ENCODE results near the gene IFI27.

The IFI27 gene

DNA sequence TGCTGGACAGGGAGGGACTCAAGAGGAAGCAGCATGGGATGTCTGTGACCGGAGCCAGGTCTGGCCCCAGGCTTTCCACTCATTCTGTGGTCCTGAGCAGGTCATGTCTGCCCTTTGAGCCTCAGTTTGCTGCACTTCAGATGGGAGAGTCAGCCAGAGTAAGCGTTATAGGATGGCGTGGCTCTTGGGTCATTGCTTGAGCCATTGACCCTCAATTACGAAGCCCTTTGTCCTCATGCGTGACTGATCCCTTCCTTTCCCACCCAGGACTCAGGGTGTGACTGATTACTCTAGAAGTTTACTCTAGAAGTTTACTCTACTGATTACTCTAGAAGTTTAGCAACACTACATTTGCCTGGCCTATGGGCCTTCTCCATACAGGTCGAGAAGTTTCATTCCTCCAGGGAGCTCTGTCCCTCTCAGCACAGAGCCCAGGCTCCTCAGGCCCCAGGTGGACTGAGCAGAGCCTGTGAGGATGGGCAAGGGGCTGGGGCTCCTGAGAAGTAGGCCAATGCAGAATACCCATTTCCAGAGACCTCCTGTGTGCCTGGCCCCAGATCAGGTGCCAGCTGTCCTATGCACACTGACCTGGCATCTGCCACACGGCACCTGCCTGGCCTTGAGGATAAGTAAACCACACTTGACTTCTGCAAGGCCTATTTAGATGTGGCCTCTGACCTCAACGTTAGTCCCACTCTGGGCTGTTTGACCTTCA, 7.6 kb upstream of the IFI27 start:
- no peak for DNase-seq (ENCODE audit: low spot score)
- no peak for FAIRE-seq

DNA sequence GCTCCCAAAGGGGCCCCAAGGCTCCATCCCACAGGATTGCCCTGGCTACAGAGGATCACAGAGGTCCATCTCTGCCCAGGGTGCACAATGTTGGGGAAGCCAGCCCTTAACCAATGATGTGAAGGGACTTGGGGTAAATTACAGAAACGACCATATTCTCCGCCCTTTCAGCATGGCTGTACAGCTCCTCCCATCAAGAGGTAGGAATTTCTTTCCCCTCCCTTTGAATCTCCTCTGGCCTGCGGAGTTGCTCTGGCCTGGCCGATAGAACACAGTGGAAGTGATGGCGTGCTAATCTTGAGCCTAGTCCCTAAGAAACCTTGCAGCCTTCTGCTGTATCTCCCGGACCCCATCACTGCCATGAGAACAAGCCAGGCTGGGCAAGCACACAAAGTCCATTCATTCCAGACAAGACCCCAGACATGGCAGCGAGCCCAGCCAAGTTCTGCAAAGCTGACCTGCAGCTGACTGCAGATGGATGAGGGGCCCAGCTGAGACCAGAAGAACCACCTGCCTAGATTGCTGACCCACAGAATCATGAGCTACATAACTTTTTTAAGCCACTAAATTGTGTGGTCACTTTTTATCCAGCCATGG, 6.9 kb upstream of the IFI27 start:
- DNase-seq (ENCODE audit: low spot score) (no peak), FAIRE-seq (no peak)

DNA sequence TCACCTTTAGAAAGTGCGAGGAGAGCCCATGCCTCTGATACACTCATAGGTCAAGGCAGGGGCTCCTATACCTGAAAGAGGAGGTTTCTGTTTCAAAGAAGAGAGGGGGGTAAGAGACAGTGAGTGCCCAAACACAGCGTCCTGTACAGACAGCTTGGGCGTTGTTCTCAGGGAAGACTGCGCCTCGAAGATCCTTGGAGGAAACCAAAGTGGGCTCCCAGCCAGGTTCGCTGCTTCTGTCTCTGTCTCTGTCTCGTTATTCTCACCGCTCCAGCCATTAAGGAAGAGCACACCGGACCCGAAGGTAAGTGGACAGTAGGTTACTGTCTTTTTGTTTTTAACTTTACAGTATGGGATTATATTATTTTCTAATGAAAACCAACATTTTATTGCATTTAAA, 5.8 kb upstream of the IFI27 start:
- no peak for FAIRE-seq
- no peak for DNase-seq (ENCODE audit: low spot score)

DNA sequence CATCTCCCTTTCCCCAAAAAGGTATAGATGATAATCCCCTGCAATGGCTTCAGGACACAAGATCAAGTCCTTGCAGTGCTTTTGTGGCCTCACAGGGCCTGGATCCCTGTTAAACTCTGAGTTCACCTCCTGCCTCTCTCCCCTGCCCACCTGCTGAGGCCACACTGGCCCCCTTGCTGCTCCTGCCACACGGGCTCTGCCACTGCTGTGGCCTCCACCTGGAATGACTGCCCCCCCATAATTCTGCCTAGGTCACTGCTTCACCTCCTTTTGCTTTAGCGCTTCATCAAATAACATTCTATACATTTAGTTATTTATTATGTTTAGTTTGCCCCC, 653 bp upstream of the IFI27 start:
- DNase-seq (ENCODE audit: low spot score) (no peak), FAIRE-seq (no peak)

DNA sequence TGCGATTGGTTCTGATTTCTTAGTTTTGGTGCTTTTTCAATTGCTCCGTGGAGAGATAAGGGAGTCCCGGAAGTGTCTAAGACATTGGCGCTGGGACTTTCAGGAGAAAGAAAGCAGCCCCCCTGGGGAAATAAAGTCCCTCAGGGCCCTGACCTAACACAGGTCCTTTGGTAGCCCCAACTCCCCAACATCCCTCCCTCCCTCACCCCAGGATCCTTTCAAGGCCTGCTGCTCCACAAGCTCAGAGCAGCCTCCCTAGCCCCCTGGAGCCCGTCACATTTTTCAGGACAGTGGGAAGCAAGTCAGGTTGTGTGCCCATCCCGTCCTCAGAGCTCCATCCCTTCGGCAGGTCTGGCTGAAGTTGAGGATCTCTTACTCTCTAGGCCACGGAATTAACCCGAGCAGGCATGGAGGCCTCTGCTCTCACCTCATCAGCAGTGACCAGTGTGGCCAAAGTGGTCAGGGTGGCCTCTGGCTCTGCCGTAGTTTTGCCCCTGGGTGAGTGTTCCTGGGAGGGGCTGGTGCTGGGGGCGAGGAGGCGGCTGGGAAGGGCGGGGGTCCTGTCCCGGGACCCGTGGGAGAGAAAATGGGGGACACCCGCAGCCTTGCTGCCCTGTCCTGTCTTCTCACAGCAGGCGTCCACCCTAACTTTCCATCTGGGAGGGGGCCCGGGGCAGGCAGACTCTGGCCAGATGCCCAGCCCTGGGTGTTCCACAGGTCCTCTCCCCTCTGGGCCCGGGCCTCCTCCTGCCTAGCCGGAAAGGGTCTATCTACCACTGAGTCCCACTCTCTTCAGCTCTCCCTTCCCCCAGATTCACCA, 950 bp downstream of the IFI27 start:
- no peak for DNase-seq (ENCODE audit: low spot score)
- no peak for FAIRE-seq

DNA sequence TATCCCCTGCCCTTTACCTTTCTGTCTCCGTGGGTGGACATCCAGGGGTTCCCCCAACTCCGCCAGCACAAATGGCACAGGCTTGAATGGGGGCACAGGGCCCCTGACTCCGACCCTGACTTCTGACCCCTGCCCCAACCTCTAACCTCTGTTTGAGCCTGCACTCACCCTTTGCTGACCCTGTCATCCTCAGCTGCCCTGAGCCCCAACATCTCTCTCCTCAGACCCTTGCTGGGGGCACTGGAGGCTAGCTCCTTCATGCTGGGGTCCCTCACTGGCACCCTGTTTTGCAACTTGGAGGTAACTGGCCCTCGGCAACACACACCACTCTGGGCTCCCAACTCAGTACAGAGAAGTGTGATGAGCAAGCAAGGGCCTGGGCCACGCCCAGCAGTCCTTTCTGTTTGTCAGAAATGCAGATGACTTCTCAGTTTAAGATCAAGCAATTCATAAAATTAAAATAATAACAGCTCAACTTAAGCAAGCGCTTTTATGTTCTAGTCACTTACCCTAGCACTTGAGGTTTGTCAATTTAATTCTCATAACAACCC, 2.1 kb downstream of the IFI27 start:
- no peak for FAIRE-seq
- DNase-seq (ENCODE audit: low spot score), result no peak

DNA sequence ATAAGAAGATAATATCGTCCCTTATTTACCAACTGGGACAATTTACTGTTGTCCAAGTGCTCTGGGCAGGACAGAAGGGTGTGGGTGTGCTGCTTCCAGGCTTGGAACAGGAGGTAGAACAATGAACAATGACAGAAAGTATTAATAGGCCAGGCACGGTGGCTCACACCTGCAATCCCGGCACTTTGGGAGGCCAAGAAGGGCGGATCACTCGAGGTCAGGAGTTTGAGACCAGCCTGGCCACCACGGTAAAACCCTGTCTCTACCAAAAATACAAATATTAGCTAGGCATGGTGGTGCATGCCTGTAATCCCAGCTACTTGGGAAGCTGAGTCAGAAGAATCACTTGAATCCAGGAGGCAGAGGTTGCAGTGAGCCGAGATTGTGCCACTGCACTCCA, 2.5 kb downstream of the IFI27 start:
- FAIRE-seq (no peak), DNase-seq (ENCODE audit: low spot score) (no peak)

DNA sequence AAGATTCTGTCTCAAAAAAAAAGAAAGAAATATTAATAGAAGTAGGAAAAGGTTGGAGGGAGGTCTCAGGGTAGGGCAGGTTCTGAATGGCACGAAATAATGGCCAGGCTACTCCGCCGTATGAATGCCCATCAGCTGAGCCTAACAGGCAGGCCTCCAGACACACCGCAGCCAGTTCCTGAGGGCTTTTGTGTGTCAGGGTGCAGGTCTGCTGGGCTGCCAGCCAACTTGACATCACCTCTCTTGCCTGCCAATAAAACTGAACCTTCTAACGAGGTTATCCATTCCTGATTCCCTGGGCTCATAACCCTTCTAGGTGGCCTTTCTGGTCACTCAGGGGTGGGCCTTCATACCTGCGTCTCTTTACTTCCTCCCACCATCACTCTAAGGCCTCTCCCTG, 3.0 kb downstream of the IFI27 start:
- FAIRE-seq (no peak), DNase-seq (ENCODE audit: low spot score) (no peak)

DNA sequence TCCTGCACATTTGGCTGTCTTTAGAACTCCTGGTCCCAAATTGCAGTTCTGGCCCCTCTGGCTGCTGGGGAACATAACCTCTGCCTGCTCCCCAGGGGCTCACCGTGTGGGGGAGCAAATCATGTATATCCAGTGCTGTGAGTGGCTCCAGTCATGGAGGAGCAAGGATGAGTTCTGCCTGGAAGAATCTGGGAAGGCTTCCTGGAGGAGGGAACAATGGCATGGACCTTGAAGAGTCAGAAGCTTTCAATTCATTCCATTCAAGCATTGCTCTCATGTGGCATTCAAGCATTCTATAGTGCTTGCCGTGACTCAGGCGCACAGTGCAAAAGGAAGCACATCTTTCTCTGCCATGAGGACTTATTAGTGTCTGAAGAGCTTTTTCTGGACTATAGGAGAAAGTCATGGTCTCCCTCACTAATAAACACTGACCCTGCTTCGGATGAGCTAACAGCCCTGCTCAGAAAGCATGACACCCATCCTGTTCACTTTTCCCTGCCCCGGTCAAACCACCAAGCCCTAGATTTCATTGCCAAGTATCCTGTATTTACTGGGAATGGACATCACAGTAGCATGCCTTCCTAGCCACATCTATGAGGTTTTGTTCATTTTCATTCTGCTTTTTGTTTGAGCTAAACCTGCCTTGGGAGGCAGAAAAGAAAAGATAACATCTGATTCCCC, 3.5 kb downstream of the IFI27 start:
- DNase-seq (ENCODE audit: low spot score), result no peak

DNA sequence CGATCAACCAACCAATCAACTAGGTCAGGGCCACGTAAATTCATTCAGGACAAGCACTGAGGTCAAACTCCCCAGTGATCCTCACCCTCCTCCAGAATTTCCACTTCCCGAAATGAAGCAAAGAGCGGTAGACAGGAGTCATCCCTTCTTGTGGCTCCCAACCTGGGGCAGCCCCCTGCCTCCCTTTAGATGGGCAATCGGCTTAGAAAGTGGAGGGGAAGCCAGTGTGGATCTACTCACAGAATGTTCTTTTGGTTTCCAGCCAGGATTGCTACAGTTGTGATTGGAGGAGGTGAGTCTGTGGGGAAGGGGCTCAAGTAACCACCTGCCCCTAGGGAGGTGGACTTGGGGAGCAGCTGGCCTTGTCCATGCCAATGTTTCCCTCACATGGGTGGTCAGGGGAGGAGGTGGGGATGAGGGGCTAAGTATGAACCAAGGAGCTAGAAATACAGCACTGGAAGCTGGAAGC, 4.1 kb downstream of the IFI27 start:
- FAIRE-seq (no peak), DNase-seq (ENCODE audit: low spot score) (no peak)

More for the DNA sequence above, 3.5 kb downstream of the IFI27 start:
- FAIRE-seq, result no peak

DNA sequence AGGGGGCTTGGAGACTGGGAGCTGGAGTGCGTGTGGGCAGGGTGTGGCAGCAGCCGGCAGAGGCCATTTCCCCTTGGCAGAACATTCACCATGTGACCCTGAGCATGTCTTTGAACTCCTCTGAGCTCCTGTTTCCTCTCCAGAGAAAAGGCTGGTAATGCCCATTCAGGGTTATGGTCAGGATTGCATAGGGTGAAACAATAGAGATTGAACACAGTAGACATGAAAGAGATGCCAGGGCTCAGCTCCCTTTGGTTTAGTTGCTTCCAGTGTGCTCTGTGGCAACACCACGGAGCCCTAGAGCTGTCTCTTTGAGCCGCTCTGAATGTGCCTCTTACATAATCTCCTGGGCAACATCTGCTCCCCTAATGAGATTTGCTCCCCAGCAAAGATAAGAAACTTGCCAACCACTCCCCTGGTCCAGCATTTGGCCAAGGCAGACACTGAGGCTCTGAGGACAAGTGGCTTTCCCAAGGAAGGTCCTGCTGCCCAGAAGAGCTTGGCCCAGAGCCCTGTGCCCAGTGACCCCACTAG, 4.6 kb downstream of the IFI27 start:
- FAIRE-seq (no peak), DNase-seq (ENCODE audit: low spot score) (no peak)

DNA sequence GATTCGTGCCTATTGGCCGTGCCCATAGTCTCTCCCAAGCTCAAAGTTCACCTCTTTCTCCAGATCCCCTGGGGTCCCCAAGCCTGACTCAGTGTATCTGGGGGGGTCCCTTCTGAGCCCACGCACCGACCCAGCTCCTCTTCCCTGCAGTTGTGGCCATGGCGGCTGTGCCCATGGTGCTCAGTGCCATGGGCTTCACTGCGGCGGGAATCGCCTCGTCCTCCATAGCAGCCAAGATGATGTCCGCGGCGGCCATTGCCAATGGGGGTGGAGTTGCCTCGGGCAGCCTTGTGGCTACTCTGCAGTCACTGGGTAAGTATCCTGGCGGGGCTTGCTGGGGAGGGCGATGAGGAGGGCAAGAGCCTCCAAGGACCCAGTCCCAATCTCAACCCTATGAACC, 5.1 kb downstream of the IFI27 start:
- no peak for FAIRE-seq
- no peak for DNase-seq (ENCODE audit: low spot score)

DNA sequence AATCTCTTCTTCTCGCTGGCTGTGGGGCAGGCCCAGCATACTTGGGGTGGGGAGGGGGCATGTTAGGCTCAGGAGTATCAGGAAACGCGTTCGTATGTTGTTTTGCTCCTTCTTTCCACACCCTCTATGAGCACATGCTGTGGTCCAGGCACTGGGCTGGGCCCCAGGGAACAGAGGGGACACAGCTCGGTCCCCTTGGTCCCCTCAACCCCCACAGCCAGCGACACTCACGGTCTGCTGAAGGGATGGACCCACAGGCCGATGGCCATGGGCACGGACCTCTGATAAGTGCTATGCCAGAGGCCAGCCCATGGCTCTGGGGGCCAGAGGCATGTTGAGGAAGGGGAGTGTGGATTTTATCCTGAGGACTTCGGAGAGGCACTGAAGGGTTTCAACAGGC, 6.2 kb downstream of the IFI27 start:
- DNase-seq (ENCODE audit: low spot score) (no peak), FAIRE-seq (no peak)

DNA sequence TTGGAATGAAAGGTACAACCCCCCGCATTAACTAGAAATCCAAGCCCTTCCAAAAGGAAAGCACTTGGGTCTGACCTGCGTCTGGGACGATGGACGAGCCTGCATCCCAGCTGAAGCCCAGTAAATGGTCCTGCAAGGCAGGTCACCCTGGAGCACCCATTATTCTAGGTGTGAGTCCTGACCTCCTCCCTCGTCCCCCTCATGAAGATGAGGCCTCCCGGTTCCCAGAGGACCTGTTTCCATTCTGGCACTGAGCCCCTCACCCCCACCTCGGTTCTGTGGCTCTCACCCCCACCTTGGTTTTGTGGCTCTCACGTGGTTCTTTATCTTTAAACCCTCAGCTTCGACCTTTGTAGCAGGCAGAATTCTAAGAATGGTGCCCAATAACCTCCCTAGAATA, 7.3 kb downstream of the IFI27 start:
- DNase-seq (ENCODE audit: low spot score), result no peak
- FAIRE-seq, result no peak

DNA sequence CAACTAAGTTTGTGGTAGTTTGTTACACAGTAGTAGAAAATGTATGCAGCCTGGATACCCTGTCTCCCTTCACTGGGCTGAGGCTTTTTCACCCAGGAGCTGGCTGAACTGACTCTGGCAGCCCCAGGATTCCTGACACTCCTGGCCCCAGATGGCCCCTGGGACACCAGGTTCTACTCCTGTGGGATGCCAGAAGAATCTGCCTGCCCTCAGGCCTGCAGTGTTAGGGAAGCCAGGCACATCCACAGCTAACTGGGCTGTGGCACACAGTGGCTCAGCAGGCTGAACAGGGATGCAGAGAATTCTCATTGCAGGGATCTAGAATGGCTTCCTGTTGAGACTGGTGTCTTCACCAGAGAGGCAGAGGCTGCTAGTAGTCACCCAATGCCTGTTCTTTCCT, 8.5 kb downstream of the IFI27 start:
- FAIRE-seq, result no peak
- DNase-seq (ENCODE audit: low spot score), result no peak

DNA sequence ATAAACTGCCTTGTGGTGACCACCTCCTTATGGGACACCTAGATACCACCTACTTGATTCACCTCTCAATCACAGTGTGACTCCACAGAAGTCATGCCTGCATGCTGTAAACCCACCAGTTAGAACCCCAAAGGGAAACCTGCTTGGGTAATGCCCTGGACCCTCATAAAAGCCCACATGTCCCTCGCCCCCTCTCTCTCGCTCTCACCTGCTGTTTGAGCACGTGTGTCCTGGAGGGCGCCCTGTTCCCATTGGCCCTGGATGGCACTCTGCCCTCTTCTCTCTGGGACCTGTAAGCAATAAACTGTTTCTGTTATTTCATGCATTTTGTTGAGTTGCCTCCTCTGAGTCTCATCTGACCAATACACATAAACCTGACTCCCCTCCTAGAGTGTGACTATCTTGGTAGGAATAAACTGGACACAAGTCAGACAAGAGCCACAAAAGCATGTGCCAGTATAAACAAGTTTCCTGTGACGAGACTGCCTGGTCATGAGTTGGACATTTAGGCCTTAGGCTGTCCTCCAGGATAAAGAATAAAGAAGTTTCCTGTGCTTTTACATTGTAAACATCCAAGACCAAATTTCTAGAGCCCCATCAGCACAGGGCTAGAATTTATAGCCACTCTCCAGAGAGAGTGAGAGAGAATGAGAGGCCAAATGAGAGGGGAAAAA, 10.3 kb downstream of the IFI27 start:
- no peak for DNase-seq (ENCODE audit: low spot score)
- FAIRE-seq, result no peak

DNA sequence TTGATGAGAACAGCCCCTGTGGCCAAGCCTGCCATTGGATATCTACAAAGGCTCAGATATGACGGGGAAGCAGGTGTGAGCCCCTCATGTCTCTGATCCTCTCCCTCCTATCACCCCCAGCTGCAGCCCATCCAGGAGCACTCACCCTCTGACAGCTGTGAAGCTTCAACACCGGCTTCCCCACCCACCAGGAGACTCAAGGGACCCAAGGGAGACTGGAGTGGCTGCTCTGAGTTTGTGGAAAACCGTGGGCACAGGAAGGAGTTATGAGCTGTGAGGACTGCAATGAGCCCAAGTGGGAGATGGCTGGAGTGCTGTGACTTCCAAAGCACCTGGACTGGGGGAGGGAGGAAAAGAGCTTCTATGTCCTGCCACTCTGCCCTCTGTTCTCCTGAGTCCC, 10.9 kb downstream of the IFI27 start:
- DNase-seq (ENCODE audit: low spot score) (no peak), FAIRE-seq (no peak)

DNA sequence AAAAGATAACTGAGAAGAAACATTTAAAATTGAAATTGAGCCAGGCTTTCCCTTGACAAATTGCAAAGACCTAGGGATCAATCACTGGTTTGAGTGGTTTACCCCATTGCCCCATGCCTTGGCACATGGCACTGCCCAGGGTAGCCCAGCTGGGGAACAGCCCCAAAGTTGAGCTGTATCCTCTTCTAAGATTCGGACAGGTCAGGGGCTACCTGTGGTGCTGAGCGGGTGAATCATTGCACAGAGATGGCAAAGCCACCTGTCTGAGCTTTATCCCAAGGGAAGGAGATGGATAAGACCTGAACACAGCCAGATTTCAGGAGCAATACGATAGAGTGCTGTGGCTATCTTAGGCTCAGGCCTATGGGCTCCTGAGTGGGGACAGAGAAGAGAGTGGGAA, 11.9 kb downstream of the IFI27 start:
- no peak for FAIRE-seq
- DNase-seq (ENCODE audit: low spot score), result no peak

DNA sequence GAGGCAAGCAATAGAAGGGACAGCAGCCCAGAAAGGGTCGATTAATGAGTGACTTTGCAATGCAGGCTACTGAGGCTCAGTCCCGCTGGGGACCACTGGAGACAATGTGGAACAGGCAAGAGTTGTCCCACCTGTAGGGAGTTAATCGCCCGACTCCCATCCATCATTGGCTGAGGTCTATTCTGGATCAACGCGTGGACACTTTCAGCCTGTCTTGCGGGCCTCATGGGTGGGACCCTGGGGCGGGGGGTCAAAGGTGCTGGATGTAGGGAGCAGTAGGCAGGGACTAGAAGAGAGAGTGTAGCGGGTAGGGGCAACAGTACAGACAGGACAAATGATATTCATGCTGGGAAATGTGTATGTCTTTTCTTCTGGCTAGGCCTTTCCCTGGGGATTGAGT, 12.8 kb downstream of the IFI27 start:
- FAIRE-seq, result no peak
- no peak for DNase-seq (ENCODE audit: low spot score)

DNA sequence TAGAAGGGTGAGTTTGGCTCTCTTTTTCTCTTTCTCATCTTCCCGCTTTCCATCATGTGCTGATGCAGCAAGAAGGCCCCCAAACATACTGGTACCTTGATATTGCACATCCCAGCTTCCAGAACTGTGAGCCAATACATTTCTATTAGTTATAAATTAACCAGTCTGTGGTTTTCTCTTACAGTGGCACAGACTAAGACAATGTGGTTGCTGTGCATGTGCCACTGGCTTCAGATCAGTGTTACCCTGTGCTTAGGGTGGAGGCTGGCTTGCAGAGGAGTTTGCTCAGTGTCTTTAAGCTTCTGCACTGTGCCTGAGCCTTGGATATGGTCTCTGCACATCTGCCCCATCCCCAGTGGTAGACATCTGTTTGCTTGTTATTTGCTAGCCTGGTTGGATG, 13.3 kb downstream of the IFI27 start:
- DNase-seq (ENCODE audit: low spot score) (peak; percentile 3), FAIRE-seq (no peak)

Data from RCC 7860 (cell line).